ENCODE results near the gene MRPL24.
"Not testable (repeated sequence)": the region's sequence is repeated elsewhere in the genome, so short reads cannot be mapped to it uniquely, and the experiment has no call there.

MRPL24 gene

GRCh38 chr1:156760092-156760795, 19.4 kb upstream of the MRPL24 start:
- peak; percentile 28 for DNase-seq (ENCODE audit: low read depth, low spot score)

- not testable (repeated sequence) for DNase-seq (ENCODE audit: low read depth, low spot score)
These were observed 16.8 kb upstream of the MRPL24 start for GRCh38 chr1:156757572-156758253.

DNA sequence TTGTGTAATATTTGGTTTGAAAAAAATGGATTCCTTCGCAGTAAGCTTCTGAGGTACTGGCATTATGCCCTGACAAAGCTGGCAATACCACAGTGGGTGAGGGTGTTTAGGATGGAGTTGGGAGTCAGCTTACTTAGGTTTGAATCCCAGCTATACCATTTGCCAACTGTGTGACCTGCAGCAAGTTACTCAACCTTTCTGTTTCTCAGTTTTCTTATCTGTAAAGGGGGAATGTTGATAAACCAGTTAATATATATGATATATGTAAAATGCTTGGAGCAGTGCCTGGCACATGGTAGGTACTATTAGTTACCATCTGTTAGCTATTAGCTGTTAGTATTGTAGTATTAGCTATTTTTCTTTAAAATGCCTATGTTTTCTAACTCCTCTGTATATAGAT, 15.5 kb upstream of the MRPL24 start:
- no peak for DNase-seq (ENCODE audit: low read depth, low spot score)

DNA sequence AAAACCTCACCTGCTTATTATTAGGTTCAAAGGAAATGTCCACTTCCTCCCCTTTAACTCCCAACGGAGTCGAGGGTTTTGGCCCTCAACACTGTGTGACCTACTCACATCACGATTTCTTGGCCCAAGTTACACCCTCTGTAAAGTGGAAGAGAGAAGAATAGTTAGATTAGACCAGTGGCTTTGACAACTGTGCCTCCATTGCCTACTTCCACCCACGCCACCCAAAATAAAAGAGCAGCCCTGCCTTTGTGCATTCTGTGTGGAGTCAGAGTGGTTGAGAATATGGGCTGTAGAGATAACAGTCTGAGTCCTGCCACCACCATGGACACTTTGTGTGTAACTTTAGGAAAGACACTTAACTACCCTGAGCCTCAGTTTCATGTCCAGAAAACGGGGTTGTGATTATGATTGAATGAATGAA, 14.7 kb upstream of the MRPL24 start:
- DNase-seq (ENCODE audit: low read depth, low spot score) = no peak

DNA sequence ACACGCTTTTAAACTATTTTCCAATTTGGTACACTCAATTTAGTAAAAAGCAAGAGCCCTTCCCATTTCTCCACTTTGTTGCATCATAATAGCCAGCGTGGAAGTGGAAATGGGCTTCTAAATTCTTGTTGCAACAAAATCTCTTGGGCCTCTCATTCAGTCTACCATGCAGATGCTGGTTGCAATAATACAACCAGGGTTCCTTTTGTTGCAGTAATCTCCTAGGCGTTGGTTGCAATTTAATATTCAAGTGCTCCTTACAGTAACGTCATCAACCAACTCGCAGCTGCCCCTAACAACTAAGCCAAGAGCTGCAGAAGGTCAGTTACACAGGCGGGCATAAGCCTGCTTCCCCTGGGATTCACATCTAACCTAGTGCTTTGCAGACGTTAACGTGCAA, 13.3 kb upstream of the MRPL24 start:
- no peak for DNase-seq (ENCODE audit: low read depth, low spot score)

DNA sequence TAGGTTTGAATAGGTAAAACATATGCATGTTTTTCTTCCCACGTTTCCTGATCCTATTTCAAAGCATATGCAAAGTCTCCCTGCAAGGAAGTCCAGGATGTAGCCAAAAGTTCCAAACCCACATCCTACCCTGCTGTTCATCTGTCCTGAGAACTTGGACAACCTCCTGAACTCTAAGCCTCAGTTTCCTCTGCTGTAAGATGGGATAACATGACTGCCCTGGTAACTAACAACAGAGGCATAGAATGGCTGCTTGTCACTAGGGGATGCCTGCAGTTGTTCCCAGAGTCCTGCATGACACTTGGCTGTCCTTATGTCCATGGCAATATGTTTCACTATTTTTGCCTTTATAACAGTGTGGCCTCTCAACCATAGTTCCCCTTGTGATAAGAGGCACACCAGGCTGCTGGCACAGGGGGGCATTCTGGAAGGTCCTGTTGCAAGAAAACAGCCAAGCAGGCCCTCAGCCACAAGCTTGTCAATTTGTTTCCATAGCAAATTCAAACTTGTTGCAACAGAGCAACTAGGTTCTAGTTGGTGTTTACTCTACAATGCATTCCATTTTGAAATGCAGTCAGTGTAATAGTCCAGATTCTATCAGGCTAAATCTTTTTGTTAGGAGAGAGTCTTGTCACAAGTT, 12.1 kb upstream of the MRPL24 start:
- DNase-seq (ENCODE audit: low read depth, low spot score) = no peak

DNA sequence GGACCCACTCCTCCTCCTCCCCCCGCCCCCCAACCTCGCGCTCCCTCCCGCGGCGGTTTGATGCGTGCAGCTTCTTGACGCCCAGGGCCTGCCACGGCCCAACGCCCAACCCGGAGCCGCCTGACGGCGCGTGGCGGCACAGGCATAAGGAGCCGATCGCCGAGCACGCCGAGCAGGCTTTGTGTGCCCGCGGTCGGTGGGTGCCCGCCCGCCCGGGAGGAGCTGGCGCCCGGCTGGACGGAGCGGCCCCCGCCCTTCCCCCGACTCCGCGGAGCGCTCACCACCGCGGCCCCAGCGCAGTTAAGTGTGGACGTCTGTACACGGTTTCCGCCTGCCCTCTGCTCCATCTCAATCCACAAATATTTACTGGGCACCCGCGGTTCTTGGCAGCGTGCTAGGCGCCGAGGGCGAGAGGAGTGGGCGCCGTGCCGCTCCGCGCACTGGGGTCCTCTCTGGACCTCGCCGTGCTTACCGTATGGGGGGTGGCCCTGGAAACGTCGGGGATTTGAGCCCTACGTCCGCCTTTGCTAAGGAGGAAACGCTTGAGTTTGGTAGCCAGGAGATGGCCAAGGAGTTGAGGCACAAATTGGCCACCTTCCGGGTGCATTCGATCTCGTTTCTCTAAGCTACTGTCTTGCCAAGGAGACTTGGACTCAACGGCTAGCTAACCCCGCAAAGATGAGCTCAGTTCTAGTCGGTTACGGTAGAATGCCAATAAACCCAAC, 11.0 kb upstream of the MRPL24 start:
- DNase-seq (ENCODE audit: low read depth, low spot score) = peak; percentile 91

DNA sequence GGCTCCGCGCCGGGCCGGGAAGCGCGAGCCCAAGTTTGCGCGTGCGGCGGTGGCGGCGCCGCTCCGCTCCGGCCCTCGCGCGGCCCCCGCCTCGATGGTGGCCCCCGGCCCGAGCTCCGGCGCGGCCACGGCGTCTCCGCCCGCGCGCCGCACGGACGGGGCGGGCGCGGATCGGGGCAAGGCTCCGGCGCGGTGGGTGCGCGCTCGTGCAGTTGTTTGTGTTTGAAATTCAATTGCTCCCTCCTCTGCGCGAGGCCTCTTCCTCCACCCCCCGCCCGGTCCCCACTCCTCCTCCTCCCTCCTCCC, 10.5 kb upstream of the MRPL24 start, which contains the start of gene HDGF:
TSS of gene HDGF (minus strand) at position 225 of the 306 bp plus-strand sequence. CDS start 246 bp downstream, outside the sequence.
- DNase-seq (ENCODE audit: low read depth, low spot score) = no peak

- peak; percentile 61 for DNase-seq (ENCODE audit: low read depth, low spot score)
These were observed 10.0 kb upstream of the MRPL24 start for GRCh38 chr1:156750711-156751450.

DNA sequence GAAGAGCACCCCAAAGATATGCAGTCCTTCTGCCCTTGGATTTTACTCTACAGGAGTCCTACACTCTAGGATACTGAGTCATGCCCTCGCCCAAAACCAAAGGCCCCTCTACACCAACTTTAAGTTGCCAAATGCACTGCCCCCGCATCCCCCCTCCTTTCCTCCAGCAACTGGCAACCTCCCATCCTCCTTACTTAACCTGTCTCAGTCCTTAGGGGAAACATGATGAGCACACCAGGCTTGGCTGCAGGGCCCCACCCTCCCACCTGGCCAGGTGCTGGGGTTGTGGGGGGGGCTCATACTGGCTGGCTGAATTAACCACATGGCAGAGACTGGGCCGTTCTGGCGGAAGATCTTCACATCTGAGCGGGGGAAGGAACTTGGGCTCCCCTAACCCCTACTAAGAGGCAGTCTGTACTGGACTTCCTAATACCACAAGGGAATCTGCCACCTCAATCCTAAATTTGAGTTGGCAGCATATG, 9.3 kb upstream of the MRPL24 start:
- peak; percentile 51 for DNase-seq (ENCODE audit: low read depth, low spot score)

DNA sequence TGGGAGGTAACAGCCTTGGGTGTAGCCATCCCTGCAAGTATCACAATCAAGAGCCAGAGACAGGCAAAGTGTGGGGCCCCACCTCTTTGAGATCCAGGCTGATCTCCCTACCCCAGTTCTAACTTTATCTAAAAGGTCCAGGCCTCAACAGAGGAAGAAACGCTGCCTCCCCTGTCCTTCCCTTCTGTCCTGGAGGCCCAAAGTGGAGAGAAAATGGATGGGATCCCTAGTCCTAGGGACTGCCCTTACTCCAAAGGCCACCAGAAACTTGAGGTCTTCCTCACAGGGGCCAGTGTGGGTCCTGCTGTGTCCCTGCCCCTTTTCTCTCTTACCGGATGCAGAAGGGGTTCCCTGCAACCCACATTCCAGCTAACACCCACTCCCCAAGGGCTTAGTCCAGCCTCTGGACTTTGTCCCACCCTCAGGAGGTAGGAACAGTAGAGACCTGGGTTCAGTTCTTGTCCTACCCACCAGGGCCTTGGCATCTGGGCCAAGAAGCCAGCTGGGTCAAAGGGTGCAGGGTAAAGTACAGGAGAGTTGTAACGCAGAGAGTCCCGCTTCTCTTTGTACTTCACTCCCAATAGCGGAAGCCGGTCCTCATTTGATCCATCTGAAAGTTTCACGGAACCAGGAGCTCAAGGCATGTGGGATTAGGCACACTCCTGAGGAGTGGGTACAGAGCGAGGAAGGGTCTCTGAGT, 8.7 kb upstream of the MRPL24 start:
- peak; percentile 17 for DNase-seq (ENCODE audit: low read depth, low spot score)

GRCh38 chr1:156748670-156749418, 8.0 kb upstream of the MRPL24 start:
- DNase-seq (ENCODE audit: low read depth, low spot score) = peak; percentile 36

- no peak for DNase-seq (ENCODE audit: low read depth, low spot score)
These were observed 7.1 kb upstream of the MRPL24 start for GRCh38 chr1:156747742-156748669.

DNA sequence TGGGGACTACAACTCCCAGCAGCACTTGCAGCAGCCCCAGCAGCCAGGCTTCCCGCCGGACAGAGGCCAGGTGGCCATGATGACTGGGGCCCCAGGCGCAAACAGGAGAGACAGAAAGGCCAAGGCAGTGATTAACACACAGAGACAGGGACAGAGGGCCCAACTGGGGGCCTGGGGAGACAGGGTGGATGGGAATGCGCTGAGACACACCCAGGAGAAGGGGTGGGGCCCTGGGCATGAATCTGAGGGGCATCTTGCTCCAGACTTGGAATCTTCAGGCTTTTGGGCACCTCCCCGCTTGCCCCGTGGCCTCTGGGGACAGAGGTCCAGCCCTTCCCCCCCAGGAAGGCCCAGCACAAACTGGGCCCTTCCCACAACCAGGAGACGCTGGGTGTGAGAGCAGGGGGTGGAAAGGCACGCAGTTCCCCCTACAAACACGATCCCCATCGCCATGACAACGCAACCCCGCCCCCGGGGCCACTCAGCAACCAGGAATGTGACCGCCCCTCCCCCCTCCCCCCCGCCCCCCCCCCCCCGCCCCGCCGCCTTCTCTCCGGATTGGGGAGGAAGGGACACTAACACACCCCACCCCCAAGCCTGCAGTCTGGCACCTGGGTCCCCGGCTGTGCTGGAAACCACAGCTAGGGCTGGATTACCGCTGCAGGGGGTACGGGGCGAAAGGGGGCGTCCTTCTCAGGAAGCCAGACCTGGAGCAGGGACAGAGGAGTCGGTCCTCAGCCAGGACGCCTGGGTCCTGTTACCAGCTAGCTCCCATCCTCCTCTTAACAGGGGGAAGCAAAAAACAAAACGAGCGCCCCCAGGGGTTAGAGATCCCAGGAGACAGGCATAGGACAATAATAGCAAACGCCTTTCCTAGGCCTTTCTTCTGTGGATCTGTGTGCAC, 6.1 kb upstream of the MRPL24 start:
- DNase-seq (ENCODE audit: low read depth, low spot score) = peak; percentile 93

DNA sequence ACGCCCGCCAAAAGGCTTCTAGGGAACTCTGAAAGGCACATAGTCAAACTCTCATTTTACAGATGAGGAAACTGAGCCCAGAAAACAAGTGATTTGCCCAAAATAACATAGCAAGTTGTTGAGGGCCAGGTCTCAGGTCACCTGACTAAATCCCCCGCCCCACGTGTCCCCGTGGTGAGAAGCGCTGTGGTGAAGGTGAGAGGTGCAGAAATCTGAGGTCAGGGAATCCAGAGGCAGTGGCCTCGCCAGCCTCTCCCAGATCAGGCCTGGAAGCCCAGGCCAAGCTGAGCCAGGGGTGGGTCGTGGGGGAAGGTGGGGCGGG, 5.5 kb upstream of the MRPL24 start:
- DNase-seq (ENCODE audit: low read depth, low spot score) = no peak

GRCh38 chr1:156745881-156746280, 5.0 kb upstream of the MRPL24 start:
- no peak for DNase-seq (ENCODE audit: low read depth, low spot score)

- DNase-seq (ENCODE audit: low read depth, low spot score) = no peak
These were observed 4.0 kb upstream of the MRPL24 start for GRCh38 chr1:156744786-156745419.

- DNase-seq (ENCODE audit: low read depth, low spot score) = no peak
These were observed 3.5 kb upstream of the MRPL24 start for GRCh38 chr1:156744344-156744743.
